HK-2 (cell line): ENCODE data around the gene ZBTB38.
A peak's percentile ranks its signal among the peaks of the same experiment; 100 is the strongest.

ENCODE experiments used
- DNase-seq: peaks from one replicate; pipeline ENCODE4 v3.0.0-alpha.2; 2018; ENCODE audit not compliant: unreplicated experiment

The ZBTB38 gene

DNA sequence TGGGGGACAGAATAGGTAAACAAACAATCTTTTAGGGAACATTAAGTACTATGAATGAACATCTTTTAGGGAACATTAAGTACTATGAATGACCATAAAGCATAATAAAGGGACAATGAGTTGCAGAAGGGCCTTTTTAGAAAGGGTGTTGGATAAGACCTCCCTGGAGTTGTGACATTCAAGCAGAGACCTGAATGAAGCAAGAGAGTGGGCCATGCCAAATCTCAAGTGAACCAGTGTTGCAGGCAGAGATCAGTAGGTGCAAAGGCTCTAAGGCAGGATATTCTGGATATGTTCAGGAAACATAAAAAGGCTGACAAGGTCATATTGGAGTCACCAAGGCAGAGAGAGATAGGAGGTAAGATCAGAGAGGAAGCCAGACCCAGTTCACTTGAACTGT is 29.4 kb upstream of the ZBTB38 start:
- no peak for DNase-seq

DNA sequence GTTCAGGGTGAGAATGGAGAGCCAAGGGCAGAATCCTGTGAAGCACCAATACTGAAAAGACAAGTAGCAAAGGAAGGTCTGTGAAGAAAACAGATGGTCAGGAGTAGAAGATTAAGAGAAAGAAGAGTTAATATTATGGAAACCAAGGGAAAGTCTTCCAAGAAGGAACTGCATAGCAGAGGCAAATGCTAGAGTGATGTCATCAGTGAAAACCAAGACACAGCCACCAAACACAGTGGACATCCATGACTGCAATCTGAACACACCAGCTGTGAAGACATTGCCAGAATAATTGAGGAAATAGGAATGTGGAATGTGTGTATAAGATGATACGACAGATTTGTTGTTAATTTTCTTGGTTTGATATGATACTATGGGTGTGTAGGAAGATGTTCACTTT is 26.8 kb upstream of the ZBTB38 start:
- no peak for DNase-seq

DNA sequence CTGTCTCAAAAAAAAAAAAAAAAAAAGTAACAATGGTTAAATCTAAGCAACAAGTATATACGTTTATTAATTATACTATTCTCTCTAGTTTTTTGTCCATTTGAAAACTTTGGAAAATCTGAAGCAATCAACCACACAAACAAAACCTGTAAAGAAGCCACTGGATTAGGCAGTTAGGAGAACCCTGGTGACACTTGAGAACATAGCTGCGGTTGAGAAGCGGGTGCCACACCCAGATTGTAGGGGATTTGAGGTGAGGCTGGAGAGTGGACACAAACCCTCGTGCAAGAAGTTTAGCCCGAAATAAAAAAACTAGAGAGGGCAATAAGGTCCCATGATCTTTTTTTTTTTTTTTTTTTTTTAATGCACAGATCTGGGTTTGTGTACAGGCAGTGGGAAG is 25.9 kb upstream of the ZBTB38 start:
- no peak for DNase-seq

DNA sequence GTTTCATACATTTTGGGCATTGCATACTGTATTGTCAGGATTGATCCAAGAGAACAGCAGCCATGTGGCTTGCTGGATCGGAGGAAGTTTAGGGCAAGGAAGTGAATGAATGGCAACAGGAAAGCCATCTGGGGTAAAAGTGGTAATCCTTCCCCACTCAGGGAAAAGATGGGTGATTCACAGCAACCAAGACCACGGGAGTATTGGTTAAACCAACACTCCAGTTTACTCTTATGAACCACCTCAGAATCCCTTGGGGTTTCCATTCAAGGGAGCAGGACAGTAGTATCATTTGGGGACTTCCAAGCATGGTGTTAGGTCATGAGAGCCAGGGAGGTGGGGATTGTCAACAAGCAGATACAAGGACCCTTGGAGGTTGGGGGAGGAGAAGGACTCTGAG is 25.2 kb upstream of the ZBTB38 start:
- DNase-seq = no peak

DNA sequence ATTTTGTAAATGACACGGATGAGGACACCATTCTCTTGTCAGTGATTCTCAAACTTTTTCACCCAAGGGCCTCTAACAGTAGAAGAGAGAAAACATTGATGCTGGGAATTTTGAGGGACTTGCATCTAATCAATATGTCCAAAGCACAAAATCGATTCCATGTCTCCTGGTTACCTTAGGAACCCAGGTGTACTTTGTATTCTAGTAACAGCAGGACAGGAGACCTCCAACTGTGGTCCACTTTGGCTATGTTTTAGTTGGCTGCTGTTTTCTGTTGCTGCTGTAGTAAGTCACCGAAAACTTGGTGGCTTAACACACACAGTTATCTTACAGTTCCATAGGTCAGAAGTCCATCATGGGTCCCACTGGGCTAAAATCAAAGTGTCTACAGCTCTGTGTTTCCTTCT is 24.4 kb upstream of the ZBTB38 start:
- no peak for DNase-seq

DNA sequence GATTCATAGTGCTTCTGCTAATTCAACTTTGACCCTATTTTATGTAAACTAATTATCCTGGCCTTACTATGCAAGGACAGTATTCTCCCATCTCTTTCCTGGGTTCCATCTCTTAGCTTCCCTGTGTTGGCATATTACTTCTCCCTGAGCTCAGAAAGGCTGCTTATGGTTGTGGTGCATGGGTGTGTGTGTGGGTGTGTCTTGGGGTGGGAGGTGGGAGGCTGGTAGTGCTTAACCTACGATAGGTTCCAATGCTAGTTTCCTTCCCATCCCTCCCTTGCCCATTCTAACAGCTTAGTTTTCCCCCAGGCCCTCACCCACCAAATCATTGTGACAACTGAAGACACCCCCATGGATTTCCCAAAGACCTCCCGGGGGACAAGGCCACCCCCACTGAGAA is 22.8 kb upstream of the ZBTB38 start:
- no peak for DNase-seq

DNA sequence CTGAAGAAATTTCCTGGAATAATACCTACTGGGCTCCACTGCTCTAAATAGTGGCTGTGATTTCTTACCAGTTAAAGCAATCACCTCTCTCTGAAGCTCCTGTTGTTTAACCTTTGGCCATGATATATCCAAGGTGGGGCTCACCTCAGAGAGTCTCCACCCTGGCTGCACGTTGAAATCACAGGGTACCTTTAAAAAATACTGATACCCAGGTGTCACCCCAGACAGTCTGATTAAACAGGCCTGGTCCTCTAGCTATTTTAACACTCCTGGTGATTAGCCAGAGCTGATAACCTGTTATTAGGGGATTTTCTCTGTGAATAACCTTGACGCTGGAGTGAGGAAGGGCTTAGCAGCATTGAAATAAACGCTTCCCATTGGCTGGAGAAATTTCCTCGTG is 22.3 kb upstream of the ZBTB38 start:
- no peak for DNase-seq

DNA sequence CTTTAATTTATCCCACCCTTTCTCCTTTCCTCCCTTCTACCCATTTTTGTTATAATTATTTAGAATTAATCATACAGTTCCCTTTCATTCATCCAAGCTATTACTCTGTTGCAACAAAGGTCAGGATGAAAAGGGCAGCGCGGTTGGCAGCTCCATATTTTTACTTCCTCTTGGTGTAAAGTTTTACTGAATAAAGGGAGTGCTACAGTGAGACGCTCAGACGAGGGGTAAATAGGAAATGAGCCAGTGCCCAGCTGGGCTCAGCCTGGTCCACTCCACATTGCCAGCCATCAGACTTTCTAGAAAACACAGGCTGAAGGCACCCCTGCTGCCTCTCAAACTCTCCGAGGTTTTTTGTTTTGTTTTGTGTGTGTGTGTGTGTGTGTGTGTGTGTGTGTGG is 21.9 kb upstream of the ZBTB38 start:
- DNase-seq = no peak

DNA sequence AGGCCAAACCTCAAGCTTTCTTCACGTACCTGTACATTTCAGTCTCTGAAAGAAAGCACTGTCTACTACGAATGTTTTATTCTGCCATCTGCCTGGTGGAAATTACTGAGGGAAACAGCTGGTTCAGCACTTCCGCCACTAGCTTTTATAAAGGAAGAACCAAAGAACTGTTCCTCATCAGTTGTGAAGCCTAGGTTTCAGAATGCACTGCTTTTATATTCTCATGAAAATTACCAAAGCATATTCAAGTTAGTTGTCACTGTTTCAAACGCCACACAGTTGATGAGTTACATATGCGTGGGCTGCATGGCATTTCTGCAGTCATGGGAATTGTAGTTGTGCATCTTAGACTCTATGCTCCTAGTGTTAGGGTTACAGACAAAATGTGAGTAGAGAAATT is 21.5 kb upstream of the ZBTB38 start:
- no peak for DNase-seq

DNA sequence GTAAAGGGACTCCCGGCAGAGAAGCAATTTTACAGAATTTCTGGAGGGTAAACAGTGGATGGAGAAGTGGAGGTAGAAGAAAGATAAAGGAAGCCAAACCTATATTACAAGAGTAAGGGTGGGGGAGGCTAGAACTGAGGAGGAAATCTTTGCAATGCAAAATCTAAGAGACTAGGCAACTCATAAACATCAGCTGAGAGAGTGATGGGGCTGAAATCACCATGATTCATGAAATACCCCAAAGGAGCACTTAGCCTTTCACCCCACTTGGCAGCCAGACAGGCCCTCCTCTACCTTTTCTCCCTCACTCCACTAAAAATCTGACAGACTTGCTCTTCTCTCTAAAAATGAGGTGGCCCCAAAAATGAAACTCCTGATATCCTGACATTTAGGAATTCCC is 19.5 kb upstream of the ZBTB38 start:
- no peak for DNase-seq

DNA sequence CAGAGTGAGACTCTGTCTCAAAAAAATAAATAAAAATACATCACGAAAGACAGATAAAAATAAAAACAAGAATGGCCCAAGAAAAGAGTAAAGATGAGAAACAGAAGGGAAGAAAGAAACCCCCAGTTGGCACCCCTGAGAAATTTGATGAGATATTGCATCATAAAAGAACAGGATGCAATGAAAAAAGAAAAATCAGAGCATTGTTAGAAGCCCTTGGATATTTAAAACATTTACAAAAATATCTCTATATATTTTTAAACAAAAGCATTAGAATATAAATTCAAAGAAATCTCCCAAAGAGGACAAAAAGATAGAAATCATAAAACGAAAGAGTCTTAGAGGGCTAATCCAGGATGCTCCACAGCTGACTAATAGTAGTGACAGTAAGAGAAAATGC is 18.6 kb upstream of the ZBTB38 start:
- DNase-seq = no peak

DNA sequence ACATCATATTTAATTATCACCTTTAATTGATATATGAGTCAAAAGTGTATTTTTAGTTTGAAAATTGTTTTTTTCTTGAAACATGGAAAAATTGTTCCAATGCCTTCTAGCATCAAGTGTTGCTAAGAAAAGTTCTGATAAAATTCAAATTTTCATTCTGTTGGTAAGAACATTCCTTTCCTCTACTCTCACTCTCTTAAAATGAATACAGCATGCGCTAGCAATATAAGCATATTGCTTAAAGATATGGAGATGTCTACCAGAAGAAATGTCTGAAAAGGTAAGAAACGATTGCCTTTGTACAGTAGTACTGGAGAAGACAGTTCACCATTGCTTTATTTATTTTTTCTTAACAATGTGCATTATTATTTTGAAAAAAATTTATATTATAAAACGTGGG is 17.6 kb upstream of the ZBTB38 start:
- DNase-seq = no peak

DNA sequence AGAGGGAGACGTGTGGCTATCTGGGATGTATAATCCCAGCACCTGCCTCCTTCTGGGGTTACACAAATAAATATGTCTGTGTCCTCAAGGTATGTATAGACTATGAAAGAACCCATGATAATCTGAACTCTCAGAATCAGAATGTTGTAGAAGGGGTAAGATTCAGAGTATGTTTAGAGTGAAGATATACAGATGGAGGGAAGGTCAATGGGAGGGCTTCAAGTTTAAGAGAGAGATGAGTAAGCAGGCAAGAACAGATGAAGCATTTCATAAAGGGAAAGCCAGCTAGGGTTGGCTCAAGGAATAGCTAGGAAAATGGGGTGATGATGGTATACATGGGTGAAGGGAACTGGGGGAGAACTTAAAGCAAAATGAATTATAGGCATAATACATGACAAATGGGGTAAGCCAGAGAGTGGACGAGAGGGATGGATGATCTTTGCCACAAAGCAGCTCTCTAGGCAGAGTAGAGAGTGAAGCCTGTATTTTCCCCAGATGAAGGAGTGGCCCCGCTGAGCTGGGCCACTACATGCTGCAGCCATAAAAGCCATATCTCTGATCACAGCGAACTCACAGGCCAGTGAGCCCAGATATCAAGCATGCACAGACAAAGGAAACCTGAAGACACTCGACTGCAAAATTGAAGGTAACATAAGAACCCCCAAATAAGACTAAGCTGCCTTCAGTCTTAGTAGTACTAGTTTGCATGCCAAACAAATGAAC is 15.9 kb upstream of the ZBTB38 start:
- no peak for DNase-seq

DNA sequence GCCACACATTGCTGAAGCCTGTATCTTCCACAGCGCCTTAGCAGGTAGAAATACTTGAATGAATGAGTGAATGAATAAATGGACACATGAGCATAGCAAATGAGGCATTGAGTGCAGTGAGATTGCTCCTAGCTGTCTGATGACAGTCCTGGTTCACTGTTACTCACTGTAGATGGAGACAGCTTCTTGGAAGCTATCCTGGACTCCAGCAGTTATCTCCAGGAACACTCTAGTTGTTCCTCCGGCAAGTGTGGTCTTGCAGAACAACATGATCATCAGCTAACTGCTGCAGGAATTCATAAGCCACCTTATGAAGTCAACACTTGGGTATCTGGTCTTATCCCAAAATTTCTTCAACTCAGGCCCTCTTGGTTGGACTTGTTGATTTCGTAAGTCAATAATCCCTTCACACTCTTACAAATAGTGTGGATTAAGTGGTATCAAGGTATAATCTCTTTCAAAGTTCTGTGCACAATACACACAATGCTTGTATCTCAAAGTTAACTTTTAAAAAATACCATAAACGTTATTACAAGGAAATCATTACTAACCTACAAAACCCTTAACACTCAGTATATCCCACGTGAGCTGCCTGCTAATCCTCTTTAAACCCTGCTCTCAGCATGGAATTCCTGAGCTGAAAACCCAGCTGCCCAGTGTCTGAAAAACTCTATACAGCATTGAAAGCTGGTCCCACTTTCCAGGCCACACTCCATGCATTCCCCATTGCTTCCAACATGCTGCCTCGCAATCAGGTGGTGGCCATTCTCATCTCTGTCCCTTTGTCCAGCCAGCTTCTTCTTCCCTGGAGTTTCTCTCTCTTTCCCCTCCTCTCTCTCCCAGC is 14.4 kb upstream of the ZBTB38 start:
- DNase-seq = no peak

DNA sequence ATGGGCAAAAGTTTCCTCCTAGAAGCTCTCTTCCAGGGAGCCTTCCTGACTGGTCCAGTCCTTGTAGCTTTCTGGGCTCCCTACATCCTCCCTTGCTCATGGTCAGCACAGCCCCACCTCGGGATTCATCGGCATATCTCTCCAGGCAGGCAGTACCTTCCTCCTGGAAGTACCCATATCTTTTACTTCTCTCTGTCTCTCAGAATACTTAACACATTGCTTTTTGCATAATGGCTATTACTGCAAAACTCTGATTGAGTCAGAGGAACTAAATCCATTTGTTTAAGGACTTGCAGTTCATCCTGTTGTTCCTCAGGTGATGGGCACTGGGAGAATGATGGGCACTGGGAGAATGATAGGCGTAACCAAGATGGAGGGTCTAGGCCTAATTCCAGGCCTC is 13.8 kb upstream of the ZBTB38 start:
- no peak for DNase-seq

DNA sequence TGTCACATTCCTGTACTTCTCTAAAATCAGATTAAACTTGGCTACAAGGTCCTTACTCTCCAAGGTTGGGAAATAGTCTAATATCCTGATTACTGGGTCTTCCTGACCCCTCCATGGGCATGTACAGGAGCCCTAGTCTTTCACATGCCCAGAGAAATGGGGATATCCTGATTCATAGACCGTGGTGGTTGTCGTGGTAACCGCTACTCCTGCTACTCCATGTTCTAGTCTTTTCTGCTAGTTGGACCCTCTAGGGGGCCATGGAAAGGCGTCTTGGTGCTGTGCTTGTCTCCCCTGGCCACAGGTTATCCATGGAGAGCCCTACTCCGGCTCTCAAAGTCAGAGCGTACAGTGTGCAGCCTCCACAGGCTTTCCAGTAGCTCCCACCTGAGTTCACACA is 13.1 kb upstream of the ZBTB38 start:
- no peak for DNase-seq

DNA sequence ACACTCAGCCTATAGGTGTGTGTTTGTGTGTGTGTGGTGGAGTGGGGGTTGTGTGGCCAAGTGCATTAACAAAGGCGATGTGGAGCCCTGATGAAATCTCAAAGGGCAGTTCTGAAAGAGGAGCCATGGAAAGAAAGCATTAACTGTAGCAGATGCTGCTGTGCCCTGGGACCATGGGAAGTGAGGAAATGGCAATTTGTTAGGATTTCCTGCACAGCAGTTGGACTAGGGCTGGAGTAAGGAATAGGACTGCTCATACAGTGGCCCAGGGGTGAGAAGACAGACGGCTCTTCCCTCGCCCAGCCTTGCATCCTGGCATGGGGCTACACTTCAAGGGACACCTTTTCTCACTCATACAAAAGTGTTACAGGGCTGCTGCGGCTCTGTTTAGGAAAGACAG is 12.3 kb upstream of the ZBTB38 start:
- DNase-seq = no peak

DNA sequence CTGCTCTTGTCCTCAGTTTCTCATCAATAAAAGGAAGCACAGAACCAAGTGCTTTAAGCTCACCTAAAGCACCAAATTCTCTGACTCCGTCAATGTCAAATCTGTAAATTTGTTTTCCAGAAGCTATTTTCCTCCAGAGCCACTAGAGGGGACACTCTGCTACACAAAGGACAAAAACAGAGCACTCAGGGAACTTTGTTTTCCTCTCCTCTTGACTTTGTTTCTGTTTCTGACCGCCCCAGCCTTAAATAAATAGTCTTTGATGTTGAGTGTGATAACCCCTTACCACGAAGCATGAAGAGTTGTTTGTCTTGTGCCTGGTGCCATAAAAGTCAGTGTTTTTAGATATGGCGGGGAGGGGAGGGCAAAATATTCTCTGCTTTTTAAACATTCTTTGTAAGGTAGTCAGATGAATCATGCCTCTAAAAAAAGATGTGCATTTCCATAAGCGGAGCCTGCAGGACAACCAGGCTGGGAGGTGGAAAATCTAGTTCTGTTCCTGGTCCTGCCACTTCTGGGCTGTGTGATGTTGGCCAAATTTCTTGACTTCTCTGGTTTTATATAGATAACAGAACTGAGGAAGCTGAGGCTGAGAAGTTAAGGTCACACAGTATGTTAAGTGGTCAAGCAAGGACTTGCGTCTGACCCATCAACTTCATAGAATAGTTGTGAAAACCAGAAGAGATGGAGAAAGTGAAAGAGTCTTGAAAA is 7.3 kb upstream of the ZBTB38 start:
- DNase-seq = no peak

DNA sequence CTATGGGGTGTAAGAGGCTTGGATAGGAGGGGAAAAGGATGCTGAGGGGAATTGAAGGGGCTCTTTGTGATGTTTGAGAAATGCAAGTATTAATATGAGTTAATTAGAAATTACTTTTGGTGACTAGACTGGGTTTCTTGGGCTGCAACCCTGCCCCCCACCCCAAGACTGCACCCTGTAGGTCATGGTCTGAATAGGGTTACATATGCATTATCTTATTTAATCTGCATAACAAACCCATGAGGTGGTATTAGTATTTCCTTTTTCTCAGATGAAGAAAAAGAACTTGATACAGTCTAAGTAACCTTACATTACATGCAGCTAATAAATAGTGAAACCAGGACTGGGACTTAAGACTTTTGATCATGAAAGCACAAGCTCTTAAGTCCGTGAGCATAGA is 5.6 kb upstream of the ZBTB38 start:
- DNase-seq = no peak

DNA sequence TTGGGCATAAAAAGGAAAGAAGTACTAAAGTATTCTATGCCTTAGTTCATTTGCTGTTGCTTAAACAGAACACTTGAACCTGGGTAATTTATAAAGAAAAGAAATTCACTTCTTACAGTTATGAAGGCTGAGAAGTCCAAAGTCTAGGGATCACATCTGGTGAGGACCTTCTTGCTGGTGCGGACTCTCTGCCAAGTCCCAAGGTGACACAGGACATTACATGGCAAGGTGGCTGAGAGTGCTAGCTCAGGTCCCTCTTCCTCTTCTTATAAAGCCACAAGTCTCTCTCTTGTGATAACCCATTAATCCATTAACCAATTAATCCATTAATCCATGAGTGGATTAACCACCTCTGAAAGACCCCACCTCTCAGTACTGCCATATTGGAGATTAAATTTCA is 3.1 kb upstream of the ZBTB38 start:
- no peak for DNase-seq

DNA sequence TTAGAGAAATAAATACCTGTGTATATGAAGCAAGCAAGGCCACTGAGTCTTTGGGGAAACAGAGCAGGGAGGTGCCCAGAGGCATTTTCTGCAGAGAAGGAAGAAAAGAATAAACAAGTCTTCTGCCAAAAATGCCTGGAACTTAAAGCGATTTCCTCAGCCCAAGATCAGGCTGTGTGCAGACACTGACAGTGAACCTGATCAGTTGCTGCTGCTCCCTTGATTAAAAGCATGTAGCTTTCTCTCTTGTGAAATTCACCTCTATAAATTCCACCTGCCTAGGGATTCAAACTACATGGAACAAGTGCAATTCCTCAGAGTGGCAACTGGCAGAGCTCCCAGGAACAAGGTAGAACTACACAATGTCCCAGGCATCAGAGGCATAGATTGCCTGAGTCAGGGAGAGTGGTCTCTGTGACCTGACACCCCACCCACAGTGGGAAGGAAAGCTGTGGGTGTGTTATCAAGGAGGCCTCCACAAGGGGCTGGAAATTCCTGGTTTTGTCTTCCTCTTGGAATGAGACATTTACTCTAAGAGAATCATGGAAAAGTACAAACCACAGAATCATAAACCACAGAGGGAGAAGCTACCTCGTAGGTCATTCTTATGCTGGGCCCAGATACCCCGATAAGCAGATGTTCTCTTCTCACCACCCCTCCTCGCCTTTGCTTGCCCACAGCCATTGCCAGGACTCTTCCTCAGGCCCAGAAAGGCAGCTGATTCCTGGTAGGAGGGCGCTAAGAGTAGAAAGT is 1.8 kb upstream of the ZBTB38 start:
- DNase-seq = peak; percentile 80

DNA sequence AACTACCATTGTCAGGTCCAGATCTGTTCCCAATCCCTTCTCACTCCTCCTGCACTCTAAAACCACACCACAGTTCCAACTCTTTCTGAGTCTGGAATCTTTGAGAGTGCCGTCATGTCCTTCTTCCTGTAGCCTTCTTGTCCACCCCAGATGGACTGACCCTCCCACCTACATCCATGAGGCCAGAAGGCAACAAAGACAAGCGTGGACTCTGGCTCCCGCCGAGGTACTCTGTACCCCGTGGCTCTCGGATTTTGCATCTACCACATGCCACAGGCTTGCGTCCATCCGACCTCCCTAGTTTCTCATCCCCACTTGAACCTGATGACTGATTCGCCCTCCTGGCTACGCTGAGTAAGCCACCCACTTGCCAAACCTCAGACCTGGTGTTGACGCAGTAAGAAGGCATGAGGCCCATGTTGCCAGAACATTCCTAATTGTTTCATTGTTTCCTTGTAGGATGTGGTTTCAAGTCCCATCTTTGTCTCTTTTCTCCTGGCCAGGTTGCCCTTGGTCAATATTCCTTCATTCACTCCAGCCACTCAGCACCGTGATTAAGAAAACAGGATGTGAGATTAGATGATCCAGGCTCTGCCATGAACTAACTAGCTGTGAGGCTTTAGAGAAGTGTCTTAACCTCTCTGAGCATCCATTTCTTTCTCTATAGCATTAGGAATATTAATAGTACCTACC is 1.1 kb upstream of the ZBTB38 start:
- peak; percentile 96 for DNase-seq
